ENCODE measurements around the gene TMCC1.
A peak's percentile ranks its signal among the peaks of the same experiment; 100 is the strongest.
"Not testable (repeated sequence)": the region's sequence is repeated elsewhere in the genome, so short reads cannot be mapped to it uniquely, and the experiment has no call there.

TMCC1 gene

GRCh38 chr3:129622933-129623332 lies 270.6 kb downstream of the TMCC1 start:
- no peak for DNase-seq (ENCODE audit: low read depth)

- no peak for DNase-seq (ENCODE audit: low read depth)
Measured at GRCh38 chr3:129622226-129622874, 271.2 kb downstream of the TMCC1 start.

GRCh38 chr3:129621626-129622225 lies 271.8 kb downstream of the TMCC1 start:
- no peak for DNase-seq (ENCODE audit: low read depth)

- DNase-seq (ENCODE audit: low read depth), result no peak
Measured at GRCh38 chr3:129620828-129621559, 272.5 kb downstream of the TMCC1 start.

GRCh38 chr3:129619726-129620162 lies 273.8 kb downstream of the TMCC1 start:
- DNase-seq (ENCODE audit: low read depth), result no peak

- peak; percentile 26 for DNase-seq (ENCODE audit: low read depth)
Measured at GRCh38 chr3:129618901-129619671, 274.4 kb downstream of the TMCC1 start.

GRCh38 chr3:129618186-129618820 lies 275.2 kb downstream of the TMCC1 start:
- no peak for DNase-seq (ENCODE audit: low read depth)

GRCh38 chr3:129617381-129618185 lies 275.9 kb downstream of the TMCC1 start:
- no peak for DNase-seq (ENCODE audit: low read depth)

GRCh38 chr3:129616713-129617112 lies 276.8 kb downstream of the TMCC1 start:
- peak; percentile 54 for DNase-seq (ENCODE audit: low read depth)

- DNase-seq (ENCODE audit: low read depth), result no peak
Measured at GRCh38 chr3:129616291-129616690, 277.2 kb downstream of the TMCC1 start.

- DNase-seq (ENCODE audit: low read depth), result no peak
Measured at GRCh38 chr3:129615751-129616281, 277.7 kb downstream of the TMCC1 start.

GRCh38 chr3:129614927-129615363 lies 278.6 kb downstream of the TMCC1 start:
- no peak for DNase-seq (ENCODE audit: low read depth)

- DNase-seq (ENCODE audit: low read depth), result no peak
Measured at GRCh38 chr3:129614435-129614834, 279.1 kb downstream of the TMCC1 start.

- no peak for DNase-seq (ENCODE audit: low read depth)
Measured at GRCh38 chr3:129613367-129613740, 280.2 kb downstream of the TMCC1 start.

- peak; percentile 55 for DNase-seq (ENCODE audit: low read depth)
Measured at GRCh38 chr3:129612534-129613366, 280.8 kb downstream of the TMCC1 start.

- DNase-seq (ENCODE audit: low read depth), result peak; percentile 68
Measured at GRCh38 chr3:129611812-129612533, 281.5 kb downstream of the TMCC1 start.

GRCh38 chr3:129611446-129611800 lies 282.1 kb downstream of the TMCC1 start:
- DNase-seq (ENCODE audit: low read depth), result no peak

- DNase-seq (ENCODE audit: low read depth), result not testable (repeated sequence)
Measured at GRCh38 chr3:129610794-129611445, 282.6 kb downstream of the TMCC1 start.

GRCh38 chr3:129610276-129610675 lies 283.2 kb downstream of the TMCC1 start:
- DNase-seq (ENCODE audit: low read depth), result no peak

Data from ELR (cell line).